Activated CD8-positive, alpha-beta memory T cell treated with anti-CD3 and anti-CD28 coated beads for 36 hours (primary cell): Measurements from ENCODE around the gene TMEM171. TPM values are rescaled to one million over a fixed set of nuclear protein-coding genes. Genes with fewer than 3 reads are reported as not detected.

ENCODE experiments used
- CTCF ChIA-PET: fragments of 350-600 bp; sonication (Branson Sonifier 250); formaldehyde crosslinking; loops from one replicate; lab custom pipeline; 2021; ENCODE audit warnings: antibody characterized with exemption; lab: Charles Lee
- POLR2A ChIA-PET: fragments of 350-600 bp; sonication (Branson Sonifier 250); formaldehyde crosslinking; loops from one replicate; lab custom pipeline; 2021; ENCODE audit warnings: antibody characterized with exemption; lab: Charles Lee
- total RNA-seq, 2 experiments: library from RNA; stranded (reverse); gene quantifications; one replicate each; pipeline ENCODE4 v1.2.3, GENCODE V29; 2021

Gene TMEM171
- total RNA-seq, 2 experiments from 2014 or later: not detected

DNA sequence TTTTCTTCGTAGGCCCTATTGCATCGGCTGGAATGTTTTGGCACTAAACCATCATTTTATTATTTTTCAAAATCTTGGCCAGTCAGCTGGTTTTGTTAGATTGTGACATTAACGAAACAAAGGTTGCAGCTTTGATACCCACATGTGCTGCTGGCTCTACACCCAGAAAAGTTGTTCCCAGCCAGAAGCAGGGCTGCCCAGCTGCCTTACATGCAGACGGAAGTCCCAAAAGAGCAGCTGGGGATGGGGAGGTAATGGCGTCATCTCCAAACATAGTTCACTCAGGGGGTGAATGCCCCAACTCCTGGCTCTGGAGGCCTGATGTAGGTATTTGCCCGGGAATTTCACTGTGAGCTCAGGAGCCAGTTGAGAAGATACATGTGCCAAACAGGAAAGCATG, 23.3 kb downstream of the TMEM171 start:
- ChIA-PET CTCF (no interaction called here), POLR2A (no interaction called here)

DNA sequence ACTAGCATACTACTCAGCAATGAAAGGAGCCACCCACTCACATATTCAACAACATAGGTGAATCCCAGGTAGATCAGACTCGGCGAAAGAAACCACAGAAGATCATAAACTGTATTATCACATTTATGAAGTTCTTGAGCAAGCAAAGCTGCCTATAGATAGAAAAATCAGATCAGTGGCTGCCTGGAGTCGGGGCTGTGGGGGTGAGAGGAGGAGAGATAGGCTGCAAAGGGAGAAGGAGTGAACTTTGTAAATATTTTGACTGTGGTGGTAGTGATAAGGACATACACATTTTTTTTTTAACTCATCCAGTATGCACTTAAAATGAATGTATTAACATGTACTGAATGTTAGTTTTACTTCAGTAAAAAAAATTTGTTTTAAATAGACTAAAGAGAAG, 29.2 kb downstream of the TMEM171 start:
- CTCF ChIA-PET: no interaction called here
- POLR2A ChIA-PET: no interaction called here

DNA sequence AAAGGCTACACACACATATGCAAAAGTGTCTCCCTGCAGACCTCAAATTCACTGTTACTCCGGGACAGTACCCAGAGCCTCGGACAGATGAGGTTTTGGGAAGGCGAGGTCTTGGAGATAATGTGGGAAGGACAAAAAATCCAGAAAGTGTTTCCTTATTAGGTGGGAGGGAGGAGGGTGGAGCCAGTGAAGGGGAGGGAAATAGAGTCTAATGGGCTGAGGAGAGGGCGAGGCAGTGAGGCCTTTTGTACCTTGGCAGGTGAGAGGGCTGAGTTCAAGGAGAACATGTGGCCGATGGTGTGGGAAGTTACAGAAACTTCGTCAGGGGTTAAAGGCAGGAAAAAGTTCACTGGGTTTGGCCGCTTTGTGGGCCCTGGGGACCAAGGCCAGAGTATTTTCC, 30.5 kb downstream of the TMEM171 start:
- CTCF ChIA-PET: interaction anchor here (1.6 kb wide), 1 partner anchor 51 kb away, joined by 4 read pairs; no protein-coding TSS in a partner anchor
- POLR2A ChIA-PET: no interaction called here

DNA sequence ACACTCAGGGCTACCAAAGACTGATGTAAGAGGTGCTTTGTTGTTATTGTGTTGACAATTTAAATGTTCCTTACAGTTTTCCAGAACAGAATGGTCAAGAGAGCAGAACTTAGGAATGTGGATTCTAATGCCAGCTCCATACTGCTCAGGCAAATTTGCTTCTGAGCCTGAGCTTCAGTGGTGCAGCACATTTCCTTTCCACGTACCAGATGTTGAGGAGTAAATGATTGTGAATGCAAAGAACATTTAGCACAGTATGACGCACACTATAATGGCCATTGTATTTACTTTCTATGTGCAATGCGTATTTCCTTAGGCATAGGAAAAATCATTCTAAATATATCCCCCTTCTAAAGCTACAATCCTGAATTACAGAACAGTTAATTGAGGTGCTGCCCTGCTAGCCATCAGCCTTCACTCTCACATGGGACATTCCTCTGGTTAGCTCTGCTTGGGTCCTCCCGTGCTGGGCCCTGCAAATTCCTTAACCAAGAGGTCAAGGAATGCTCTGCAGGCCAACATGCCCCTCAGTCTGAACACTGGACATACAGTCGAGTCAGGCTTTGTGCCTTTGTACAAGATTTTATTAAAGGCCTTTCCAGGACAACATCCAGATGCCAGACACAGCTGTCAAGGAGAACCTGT, 31.5 kb downstream of the TMEM171 start:
- CTCF ChIA-PET: interaction anchor here (1.6 kb wide), 1 partner anchor 50 kb away, joined by 4 read pairs; no protein-coding TSS in a partner anchor
- POLR2A ChIA-PET: no interaction called here

DNA sequence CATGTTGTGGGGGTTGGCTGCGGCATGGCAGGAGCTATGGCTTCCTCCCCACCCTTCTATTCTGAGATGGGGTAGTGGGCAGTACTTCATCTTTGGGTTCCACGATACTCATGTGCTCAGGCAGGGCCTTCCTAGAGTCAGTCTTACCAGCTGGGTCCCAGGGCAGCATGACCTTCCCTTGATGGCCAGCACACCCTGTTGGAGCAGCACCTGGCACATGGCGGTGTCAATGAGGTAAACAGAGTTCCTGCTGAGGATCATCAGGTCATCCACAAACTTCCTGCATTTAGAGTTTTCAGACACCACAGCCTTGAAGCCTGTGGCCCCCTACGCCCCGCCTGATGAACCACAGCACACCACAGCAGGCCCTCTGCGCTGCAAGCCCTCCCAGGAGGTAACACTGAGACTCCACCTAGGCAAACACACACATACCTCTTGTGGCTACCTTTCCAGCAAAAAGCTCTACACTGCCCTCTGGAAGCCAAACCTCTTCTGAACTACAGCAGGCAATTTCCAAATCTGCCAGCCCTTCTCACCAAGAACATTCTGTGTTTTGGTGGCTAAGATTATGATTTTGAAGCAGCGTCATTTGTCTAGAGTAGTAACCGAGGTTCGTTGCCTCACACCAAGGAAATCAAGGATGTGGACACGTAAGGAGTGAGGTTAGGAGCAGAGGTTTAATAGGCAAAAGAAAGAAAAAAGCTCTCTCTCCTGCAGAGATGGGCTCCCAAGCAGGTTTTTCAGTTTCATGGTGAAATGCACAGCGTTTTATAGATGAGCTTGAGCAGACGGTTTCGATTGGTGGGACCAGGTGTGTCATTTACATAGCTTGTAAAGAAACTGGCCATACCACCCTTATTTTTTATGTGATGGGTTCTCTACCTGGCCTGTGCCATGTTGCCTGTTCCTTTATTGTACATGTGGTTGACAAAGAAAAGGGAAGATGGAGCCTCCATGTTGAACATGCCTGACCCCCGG, 32.3 kb downstream of the TMEM171 start:
- CTCF ChIA-PET: no interaction called here
- POLR2A ChIA-PET: no interaction called here

DNA sequence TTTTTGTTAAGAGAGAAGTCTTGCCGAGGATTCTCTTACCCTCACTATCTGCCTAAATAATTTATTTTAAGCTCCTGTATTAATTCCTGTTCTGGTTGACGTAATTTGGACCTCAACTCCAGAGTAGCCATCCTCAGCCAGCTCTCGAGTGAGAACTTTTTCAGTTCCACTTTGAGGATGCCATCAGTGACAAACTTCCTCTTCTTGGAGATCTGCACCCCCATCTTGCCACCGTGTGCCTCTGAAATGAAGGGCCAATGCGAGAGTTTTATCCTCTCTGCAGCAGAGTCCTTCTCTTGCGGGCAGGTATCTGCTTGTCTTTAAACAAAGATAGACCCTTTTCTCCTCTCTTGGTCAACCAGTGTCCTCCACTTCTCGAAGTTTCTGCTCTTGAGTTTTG, 33.1 kb downstream of the TMEM171 start:
- ChIA-PET POLR2A (no interaction called here), CTCF (no interaction called here)

DNA sequence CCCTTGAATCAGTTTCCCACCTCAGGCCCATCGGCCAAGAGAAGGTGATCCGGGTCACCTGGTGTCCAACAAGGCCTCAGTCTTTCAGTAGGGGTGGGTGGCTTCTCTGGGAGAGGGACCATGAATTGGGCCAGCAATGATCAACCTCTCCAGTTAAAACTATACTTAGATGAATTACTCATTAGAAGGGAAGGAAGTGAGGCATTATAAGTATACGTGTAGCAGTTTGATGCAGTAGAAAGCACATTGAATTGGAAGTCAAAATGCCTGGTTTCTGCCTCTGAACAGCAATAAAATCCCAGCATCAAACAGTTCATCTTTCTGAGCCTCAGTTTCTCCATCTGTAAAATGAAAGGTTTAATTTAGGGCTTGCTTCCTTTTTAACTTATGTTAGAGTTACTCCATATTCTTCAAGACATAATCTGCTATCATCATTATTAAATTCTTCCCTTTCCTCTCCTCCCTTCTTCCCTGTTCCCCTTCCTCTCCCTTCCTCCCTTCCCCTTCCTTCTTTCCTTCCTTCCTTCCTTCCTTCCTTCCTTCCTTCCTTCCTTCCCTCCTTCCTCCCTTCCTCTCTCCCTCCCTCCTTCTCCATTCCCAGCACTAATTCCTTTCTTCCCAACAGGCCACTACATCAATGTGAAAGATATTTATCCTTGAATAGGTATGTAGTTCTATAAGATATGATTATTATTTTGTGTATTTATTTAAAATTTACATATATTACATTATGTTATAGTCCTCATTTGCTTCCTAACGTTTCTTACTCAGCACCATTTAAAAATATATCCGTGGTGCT, 34.0 kb downstream of the TMEM171 start:
- ChIA-PET CTCF (no interaction called here), POLR2A (no interaction called here)

DNA sequence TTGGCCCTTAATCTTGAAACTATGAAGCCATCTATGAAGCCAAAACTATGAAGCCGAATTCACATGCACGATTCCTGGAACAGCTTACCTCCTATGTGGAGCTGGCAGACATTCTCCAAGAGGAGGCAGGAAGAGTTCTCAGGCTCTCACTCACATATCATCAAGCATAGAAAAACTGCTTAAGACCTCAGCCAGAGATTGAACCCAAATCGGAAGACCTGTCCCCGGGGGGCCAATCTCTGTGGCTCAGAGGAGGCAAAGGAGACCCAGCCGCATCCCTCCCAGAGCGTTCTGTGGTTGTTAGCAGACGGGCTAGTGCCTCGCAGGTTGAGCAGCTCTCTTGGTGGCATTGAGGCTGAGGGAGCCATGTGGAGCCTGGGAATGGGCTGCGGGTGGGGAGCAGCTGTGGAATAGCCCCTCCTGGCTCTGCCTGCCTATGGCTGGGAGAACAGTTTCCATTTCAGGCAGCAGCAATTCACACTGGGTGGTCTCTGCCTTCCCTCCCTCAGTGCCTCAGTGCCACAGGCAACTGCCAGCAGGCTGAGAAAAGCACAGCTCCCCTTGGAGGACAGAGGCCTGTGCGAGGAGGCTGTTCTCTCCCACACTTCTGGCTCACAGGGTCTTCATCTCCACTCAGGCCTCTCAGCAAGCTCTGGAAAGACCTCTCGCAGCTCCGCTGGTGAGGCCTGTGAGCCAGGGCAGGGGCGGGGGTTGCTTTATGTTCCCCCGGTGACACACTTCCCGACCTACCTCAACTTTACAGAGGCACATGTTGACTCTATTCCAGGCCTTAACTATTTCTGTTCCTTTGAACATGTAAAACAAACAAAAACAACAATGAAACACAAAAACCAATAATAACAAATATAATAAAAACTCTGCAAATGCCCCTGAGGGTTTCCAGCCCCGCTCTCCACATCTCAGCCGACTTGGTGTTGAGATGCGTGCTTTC, 35.2 kb downstream of the TMEM171 start:
- POLR2A ChIA-PET: no interaction called here

DNA sequence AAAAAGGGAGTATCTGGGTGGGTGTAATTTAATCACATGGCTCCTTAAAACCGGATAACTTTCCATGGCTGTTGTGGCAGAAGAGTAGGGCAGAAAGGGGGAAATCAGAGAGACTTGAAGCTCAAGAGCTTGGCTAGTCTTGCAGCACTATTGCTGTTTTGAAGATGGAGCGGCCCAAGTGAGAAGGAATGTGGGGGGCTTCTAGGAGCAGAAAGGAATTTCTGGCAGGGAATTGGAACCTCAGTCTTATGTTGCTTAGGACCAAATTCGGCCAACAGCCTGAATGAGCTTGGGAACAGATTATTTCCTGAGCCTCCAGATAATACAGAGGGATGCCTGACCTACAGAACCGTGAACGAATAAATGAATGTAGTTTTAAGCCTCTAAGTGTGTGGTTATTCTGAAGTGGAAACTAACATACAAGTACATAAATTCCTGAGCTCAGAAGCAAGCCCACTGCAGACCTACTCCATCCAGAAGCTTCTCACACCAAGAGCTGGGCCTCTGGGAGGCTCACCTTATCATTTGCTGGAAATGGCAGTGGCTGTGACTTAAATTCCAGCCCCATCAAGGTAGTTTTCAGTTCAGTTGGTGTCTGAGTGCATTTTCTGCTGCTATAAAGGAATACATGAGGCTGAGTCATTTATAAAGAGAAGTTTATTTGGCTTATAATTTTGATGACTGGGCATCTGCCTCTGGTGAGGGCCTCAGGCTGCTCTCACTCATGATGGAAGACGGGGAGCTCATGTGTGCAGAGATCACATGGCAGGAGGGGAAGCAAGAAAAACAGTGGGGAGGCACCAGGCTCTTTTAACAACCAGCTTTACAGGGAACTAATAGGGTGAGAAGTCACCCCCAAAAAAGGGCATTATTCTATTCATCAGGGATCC, 37.3 kb downstream of the TMEM171 start:
- ChIA-PET POLR2A (no interaction called here), CTCF (no interaction called here)

More for the DNA sequence above, 35.2 kb downstream of the TMEM171 start:
- CTCF ChIA-PET: no interaction called here

DNA sequence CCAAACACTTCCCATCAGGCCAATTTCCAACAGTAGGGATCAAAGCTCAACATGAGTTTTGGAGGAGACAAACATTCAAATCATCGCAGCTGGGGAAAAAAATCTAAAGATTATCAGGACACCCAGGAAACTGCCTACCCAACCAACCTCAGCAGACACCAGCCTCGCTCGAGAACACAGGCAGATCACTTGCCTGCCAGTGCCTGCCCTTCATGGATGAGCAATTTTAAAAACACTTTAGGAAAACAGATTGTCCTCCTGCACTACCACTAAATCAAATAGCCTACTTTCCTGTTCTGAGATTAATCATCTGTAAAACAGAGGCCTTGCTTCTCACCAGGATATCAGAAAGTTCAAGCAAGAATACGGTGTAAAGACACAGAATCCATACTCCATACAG, 37.9 kb downstream of the TMEM171 start:
- ChIA-PET CTCF (no interaction called here), POLR2A (no interaction called here)

DNA sequence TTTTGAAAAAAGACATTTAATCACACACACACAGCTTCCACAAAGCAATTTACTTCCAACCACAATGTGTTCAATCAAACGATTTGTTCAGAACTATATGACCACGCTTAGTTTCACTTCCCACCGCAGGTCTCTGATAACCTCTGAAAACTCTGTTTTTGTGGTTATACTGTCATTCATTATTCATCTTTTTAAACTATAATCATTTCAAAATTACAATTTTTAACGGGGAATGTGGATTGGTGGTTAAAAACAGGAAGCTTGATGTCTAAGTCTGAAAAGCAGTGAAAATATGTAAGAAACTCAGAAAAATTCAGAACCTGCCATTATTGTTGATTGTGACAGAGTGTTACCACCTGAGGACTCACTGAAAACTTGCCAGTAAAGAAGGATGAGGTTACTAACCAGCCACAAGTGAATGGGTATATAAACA, 39.9 kb downstream of the TMEM171 start:
- ChIA-PET POLR2A (interaction anchor here (0.7 to 1.0 kb wide), 2 partner anchors 43 to 54 kb away, joined by 3 read pairs; no protein-coding TSS in a partner anchor), CTCF (interaction anchor here (1.2 kb wide), 1 partner anchor 42 kb away, joined by 3 read pairs; no protein-coding TSS in a partner anchor)

DNA sequence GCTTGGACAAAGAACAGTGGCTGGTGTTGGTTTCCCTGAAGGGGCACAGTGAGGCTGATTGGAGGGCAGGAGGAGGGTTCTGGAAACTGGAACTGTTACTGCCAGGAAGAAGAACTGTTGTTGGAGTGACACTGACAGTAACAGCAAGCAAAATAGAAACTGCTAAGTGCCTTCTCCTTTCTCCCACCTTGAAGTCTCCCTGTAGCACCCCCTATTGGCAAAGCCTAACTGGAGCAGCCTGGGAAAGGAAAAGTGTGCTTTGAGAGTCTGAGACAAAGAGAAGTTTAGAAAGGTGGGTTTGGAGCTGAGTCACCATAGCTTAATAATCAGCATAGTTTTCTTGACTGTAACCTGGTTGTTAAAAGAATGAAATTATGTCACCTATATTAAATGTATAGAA, 50.1 kb downstream of the TMEM171 start:
- CTCF ChIA-PET: interaction anchor here (0.6 to 1.4 kb wide), 4 partner anchors 30 to 88 kb away, joined by 3 read pairs; no protein-coding TSS in a partner anchor
- POLR2A ChIA-PET: no interaction called here

DNA sequence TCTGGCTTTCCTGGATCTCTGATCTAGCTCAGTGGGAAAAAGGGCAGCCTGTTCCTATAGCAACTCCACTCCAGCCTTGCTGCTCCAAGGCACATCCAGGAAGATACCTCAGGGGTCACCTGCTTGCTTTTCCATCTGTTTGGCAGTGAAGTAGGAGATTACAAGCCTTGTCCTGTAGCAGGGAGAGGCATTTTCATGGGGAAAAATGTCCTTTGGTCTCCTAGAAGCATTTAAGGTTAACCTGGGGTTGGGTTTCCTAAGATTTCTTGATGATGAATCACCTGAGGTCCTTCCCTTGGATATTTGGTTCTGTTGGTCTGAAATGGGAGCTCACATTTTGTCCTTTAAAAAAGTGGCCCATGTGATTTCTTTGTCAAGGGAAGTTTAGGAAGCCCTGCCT, 51.1 kb downstream of the TMEM171 start:
- ChIA-PET POLR2A (no interaction called here), CTCF (interaction anchor here (1.4 kb wide), 1 partner anchor 30 kb away, joined by 4 read pairs; no protein-coding TSS in a partner anchor)

DNA sequence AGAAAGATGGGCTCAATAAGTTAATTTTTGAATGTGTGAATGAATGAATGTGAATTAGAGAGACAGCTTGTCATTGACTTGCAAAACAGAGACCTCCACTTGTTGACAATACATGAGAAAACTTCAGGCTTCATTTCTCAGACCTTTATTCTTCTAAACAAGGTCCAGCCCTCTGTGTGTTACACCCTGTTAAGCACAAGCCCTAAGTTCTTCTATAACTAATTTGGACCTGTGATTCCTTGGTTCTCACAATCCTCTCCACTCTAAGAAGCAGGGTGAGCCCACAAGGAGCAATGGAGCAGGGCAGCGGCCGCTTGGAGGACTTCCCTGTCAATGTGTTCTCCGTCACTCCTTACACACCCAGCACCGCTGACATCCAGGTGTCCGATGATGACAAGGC, 52.6 kb downstream of the TMEM171 start, which contains the start of gene TMEM174:
Gene TMEM174, plus strand, starts transcription at position 243 of the 400 bp plus-strand sequence. Its CDS starts 51 bp downstream, at position 294.
- POLR2A ChIA-PET: no interaction called here
- CTCF ChIA-PET: interaction anchor here (0.7 kb wide), 1 partner anchor 90 kb away, joined by 5 read pairs; no protein-coding TSS in a partner anchor

DNA sequence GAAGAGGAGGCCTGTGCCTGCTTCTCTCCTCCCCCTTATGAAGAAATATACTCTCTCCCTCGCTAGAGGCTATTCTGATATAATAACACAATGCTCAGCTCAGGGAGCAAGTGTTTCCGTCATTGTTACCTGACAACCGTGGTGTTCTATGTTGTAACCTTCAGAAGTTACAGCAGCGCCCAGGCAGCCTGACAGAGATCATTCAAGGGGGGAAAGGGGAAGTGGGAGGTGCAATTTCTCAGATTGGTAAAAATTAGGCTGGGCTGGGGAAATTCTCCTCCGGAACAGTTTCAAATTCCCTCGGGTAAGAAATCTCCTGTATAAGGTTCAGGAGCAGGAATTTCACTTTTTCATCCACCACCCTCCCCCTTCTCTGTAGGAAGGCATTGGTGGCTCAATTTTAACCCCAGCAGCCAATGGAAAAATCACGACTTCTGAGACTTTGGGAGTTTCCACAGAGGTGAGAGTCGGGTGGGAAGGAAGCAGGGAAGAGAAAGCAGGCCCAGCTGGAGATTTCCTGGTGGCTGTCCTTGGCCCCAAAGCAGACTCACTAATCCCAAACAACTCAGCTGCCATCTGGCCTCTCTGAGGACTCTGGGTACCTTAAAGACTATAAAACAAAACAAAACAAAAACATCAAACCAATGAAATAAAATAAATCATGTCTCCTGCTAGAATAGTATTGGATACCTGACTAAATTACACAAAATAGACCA, 53.9 kb downstream of the TMEM171 start:
- POLR2A ChIA-PET: no interaction called here

DNA sequence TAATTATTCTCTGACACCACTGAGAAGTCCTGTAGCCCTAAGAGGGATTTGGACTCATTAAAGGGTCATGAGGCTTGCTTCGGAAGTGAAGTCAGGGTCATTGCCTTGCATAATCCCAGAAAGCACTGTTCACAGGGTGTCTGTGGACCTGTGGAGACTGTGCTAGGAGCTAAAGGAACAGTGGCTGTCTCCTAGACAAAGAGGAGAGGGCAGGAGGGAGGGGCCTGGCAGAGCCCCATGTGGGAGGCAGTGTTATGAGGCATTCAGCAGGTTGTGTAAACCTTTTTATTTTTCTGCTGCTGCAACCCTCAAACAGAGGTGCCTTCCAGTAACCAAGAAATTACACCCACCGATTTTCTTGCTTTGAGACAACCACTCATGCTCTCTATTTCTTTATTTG, 55.9 kb downstream of the TMEM171 start:
- POLR2A ChIA-PET: no interaction called here
- CTCF ChIA-PET: no interaction called here

More for the DNA sequence above, 53.9 kb downstream of the TMEM171 start:
- CTCF ChIA-PET: no interaction called here
